ENCODE results near the gene CRTAC1.

The CRTAC1 gene

GRCh38 chr10:97960269-97961056 is 70.0 kb downstream of the CRTAC1 start:
- no peaks in the 10 kb centered on the region for H3K4me1 ChIP-seq (ENCODE audit: control extremely low read depth in 1 of 4, control insufficient read depth in 4 of 4, insufficient read depth in 4 of 4, low read length in 3 of 4)
- no peak for DNase-seq
- ChIA-PET CTCF (no interaction called here), POLR2A (no interaction called here)
- no peaks in the 10 kb centered on the region for H3K9me3 ChIP-seq (ENCODE audit: control extremely low read depth in 1 of 5, control insufficient read depth in 4 of 5, insufficient read depth in 2 of 5, low read depth in 1 of 5, low read length in 4 of 5)
- no peak overlapping the region for H3K4me3 ChIP-seq (ENCODE audit: control insufficient read depth in 1 of 7, extremely low read depth in 1 of 7, insufficient read depth in 4 of 7, low read depth in 2 of 7, low read length in 6 of 7)
- WGBS (ENCODE audit: insufficient coverage) = 45% methylated on average over 2 of the region's 4 CpGs
- H3K27ac ChIP-seq (ENCODE audit: insufficient read depth in 1 of 2, low read depth in 1 of 2, low read length in 2 of 2, poor library complexity in 1 of 2, severe bottlenecking in 2 of 2) = no peak overlapping the region
- H3K27me3 ChIP-seq (replicated peaks in 2 of 5; ENCODE audit: control insufficient read depth in 4 of 5, insufficient read depth in 5 of 5, low read length in 4 of 5) = peaks cover 9 to 64% (median 13%) of the 10 kb centered on the region in 5 experiments
- H3K36me3 ChIP-seq (ENCODE audit: control insufficient read depth in 4 of 4, insufficient read depth in 4 of 4, low read length in 3 of 4) = no peaks in the 10 kb centered on the region

GRCh38 chr10:97949462-97949861 is 81.0 kb downstream of the CRTAC1 start:
- DNase-seq = no peak
- Histone ChIP-seq H3K36me3 (ENCODE audit: control insufficient read depth in 4 of 4, insufficient read depth in 4 of 4, low read length in 3 of 4) (no peaks in the 10 kb centered on the region), H3K4me3 (ENCODE audit: control insufficient read depth in 1 of 7, extremely low read depth in 1 of 7, insufficient read depth in 4 of 7, low read depth in 2 of 7, low read length in 6 of 7) (no peak overlapping the region), H3K9me3 (ENCODE audit: control extremely low read depth in 1 of 5, control insufficient read depth in 4 of 5, insufficient read depth in 2 of 5, low read depth in 1 of 5, low read length in 4 of 5) (peaks cover 0 to 18% (median 9%) of the 10 kb centered on the region in 5 experiments), H3K27me3 (replicated peaks in 2 of 5; ENCODE audit: control insufficient read depth in 4 of 5, insufficient read depth in 5 of 5, low read length in 4 of 5) (peaks cover 0 to 35% (median 8%) of the 10 kb centered on the region in 5 experiments), H3K4me1 (ENCODE audit: control extremely low read depth in 1 of 4, control insufficient read depth in 4 of 4, insufficient read depth in 4 of 4, low read length in 3 of 4) (no peaks in the 10 kb centered on the region), H3K27ac (ENCODE audit: insufficient read depth in 1 of 2, low read depth in 1 of 2, low read length in 2 of 2, poor library complexity in 1 of 2, severe bottlenecking in 2 of 2) (no peak overlapping the region)
- ChIA-PET CTCF (interaction anchor here (1.9 kb wide), 1 partner anchor 34 kb away, joined by 5 read pairs; no protein-coding TSS in a partner anchor), POLR2A (no interaction called here)
- 98% methylated on average over 4 of the region's 4 CpGs for WGBS (ENCODE audit: insufficient coverage)

GRCh38 chr10:97948822-97949221 is 81.6 kb downstream of the CRTAC1 start:
- peaks cover 0 to 20% (median 9%) of the 10 kb centered on the region in 5 experiments for H3K9me3 ChIP-seq (ENCODE audit: control extremely low read depth in 1 of 5, control insufficient read depth in 4 of 5, insufficient read depth in 2 of 5, low read depth in 1 of 5, low read length in 4 of 5)
- no peaks in the 10 kb centered on the region for H3K36me3 ChIP-seq (ENCODE audit: control insufficient read depth in 4 of 4, insufficient read depth in 4 of 4, low read length in 3 of 4)
- POLR2A ChIA-PET = interaction anchor here (0.6 kb wide), 1 partner anchor 196 kb away, joined by 3 read pairs; no protein-coding TSS in a partner anchor
- DNase-seq = peak in 2 of 3 donors; percentile 20 to 28
- no peaks in the 10 kb centered on the region for H3K4me1 ChIP-seq (ENCODE audit: control extremely low read depth in 1 of 4, control insufficient read depth in 4 of 4, insufficient read depth in 4 of 4, low read length in 3 of 4)
- H3K27ac ChIP-seq (ENCODE audit: insufficient read depth in 1 of 2, low read depth in 1 of 2, low read length in 2 of 2, poor library complexity in 1 of 2, severe bottlenecking in 2 of 2) = no peak overlapping the region
- WGBS (ENCODE audit: insufficient coverage) = 43% methylated on average over 3 of the region's 4 CpGs
- no peak overlapping the region for H3K4me3 ChIP-seq (ENCODE audit: control insufficient read depth in 1 of 7, extremely low read depth in 1 of 7, insufficient read depth in 4 of 7, low read depth in 2 of 7, low read length in 6 of 7)
- CTCF ChIA-PET = no interaction called here
- H3K27me3 ChIP-seq (replicated peaks in 2 of 5; ENCODE audit: control insufficient read depth in 4 of 5, insufficient read depth in 5 of 5, low read length in 4 of 5) = peaks cover 0 to 29% (median 2%) of the 10 kb centered on the region in 5 experiments

GRCh38 chr10:97944772-97945171 is 85.6 kb downstream of the CRTAC1 start:
- POLR2A ChIA-PET = no interaction called here
- H3K36me3 ChIP-seq (ENCODE audit: control insufficient read depth in 4 of 4, insufficient read depth in 4 of 4, low read length in 3 of 4) = no peaks in the 10 kb centered on the region
- H3K9me3 ChIP-seq (ENCODE audit: control extremely low read depth in 1 of 5, control insufficient read depth in 4 of 5, insufficient read depth in 2 of 5, low read depth in 1 of 5, low read length in 4 of 5) = peaks cover 0 to 17% (median 9%) of the 10 kb centered on the region in 5 experiments
- no peak overlapping the region for H3K4me3 ChIP-seq (ENCODE audit: control insufficient read depth in 1 of 7, extremely low read depth in 1 of 7, insufficient read depth in 4 of 7, low read depth in 2 of 7, low read length in 6 of 7)
- H3K27me3 ChIP-seq (replicated peaks in 2 of 5; ENCODE audit: control insufficient read depth in 4 of 5, insufficient read depth in 5 of 5, low read length in 4 of 5) = peaks cover 0 to 34% (median 4%) of the 10 kb centered on the region in 5 experiments
- no peak for DNase-seq
- no peak overlapping the region for H3K27ac ChIP-seq (ENCODE audit: insufficient read depth in 1 of 2, low read depth in 1 of 2, low read length in 2 of 2, poor library complexity in 1 of 2, severe bottlenecking in 2 of 2)
- CTCF ChIA-PET = no interaction called here
- H3K4me1 ChIP-seq (ENCODE audit: control extremely low read depth in 1 of 4, control insufficient read depth in 4 of 4, insufficient read depth in 4 of 4, low read length in 3 of 4) = no peaks in the 10 kb centered on the region

- POLR2A ChIA-PET = no interaction called here
- H3K27ac ChIP-seq (ENCODE audit: insufficient read depth in 1 of 2, low read depth in 1 of 2, low read length in 2 of 2, poor library complexity in 1 of 2, severe bottlenecking in 2 of 2) = no peak overlapping the region
- no peaks in the 10 kb centered on the region for H3K36me3 ChIP-seq (ENCODE audit: control insufficient read depth in 4 of 4, insufficient read depth in 4 of 4, low read length in 3 of 4)
- 100% methylated on average over 1 of the region's 2 CpGs for WGBS (ENCODE audit: insufficient coverage)
- CTCF ChIA-PET = no interaction called here
- no peak overlapping the region for H3K4me3 ChIP-seq (ENCODE audit: control insufficient read depth in 1 of 7, extremely low read depth in 1 of 7, insufficient read depth in 4 of 7, low read depth in 2 of 7, low read length in 6 of 7)
- H3K27me3 ChIP-seq (replicated peaks in 2 of 5; ENCODE audit: control insufficient read depth in 4 of 5, insufficient read depth in 5 of 5, low read length in 4 of 5) = peaks cover 0 to 41% (median 4%) of the 10 kb centered on the region in 5 experiments
- peaks cover 0 to 10% (median 5%) of the 10 kb centered on the region in 5 experiments for H3K9me3 ChIP-seq (ENCODE audit: control extremely low read depth in 1 of 5, control insufficient read depth in 4 of 5, insufficient read depth in 2 of 5, low read depth in 1 of 5, low read length in 4 of 5)
- H3K4me1 ChIP-seq (ENCODE audit: control extremely low read depth in 1 of 4, control insufficient read depth in 4 of 4, insufficient read depth in 4 of 4, low read length in 3 of 4) = no peaks in the 10 kb centered on the region
- DNase-seq = no peak
These were observed 87.1 kb downstream of the CRTAC1 start for GRCh38 chr10:97943294-97943693.

- WGBS (ENCODE audit: insufficient coverage) = 36% methylated on average over 6 of the region's 6 CpGs
- H3K9me3 ChIP-seq (ENCODE audit: control extremely low read depth in 1 of 5, control insufficient read depth in 4 of 5, insufficient read depth in 2 of 5, low read depth in 1 of 5, low read length in 4 of 5) = peaks cover 0 to 8% (median 0%) of the 10 kb centered on the region in 5 experiments
- H3K36me3 ChIP-seq (ENCODE audit: control insufficient read depth in 4 of 4, insufficient read depth in 4 of 4, low read length in 3 of 4) = no peaks in the 10 kb centered on the region
- H3K27ac ChIP-seq (ENCODE audit: insufficient read depth in 1 of 2, low read depth in 1 of 2, low read length in 2 of 2, poor library complexity in 1 of 2, severe bottlenecking in 2 of 2) = no peak overlapping the region
- no peak overlapping the region for H3K4me3 ChIP-seq (ENCODE audit: control insufficient read depth in 1 of 7, extremely low read depth in 1 of 7, insufficient read depth in 4 of 7, low read depth in 2 of 7, low read length in 6 of 7)
- CTCF ChIA-PET = interaction anchor here (0.7 to 1.6 kb wide), 2 partner anchors 10 to 88 kb away, joined by 3 to 4 read pairs; no protein-coding TSS in a partner anchor
- H3K4me1 ChIP-seq (ENCODE audit: control extremely low read depth in 1 of 4, control insufficient read depth in 4 of 4, insufficient read depth in 4 of 4, low read length in 3 of 4) = no peaks in the 10 kb centered on the region
- peaks cover 0 to 40% (median 4%) of the 10 kb centered on the region in 5 experiments for H3K27me3 ChIP-seq (replicated peaks in 2 of 5; ENCODE audit: control insufficient read depth in 4 of 5, insufficient read depth in 5 of 5, low read length in 4 of 5)
- POLR2A ChIA-PET = no interaction called here
- no peak for DNase-seq
These were observed 89.9 kb downstream of the CRTAC1 start for GRCh38 chr10:97940534-97940933.

GRCh38 chr10:97939446-97939990 is 90.9 kb downstream of the CRTAC1 start:
- CTCF ChIA-PET = no interaction called here
- peaks cover 0 to 2% (median 0%) of the 10 kb centered on the region in 5 experiments for H3K9me3 ChIP-seq (ENCODE audit: control extremely low read depth in 1 of 5, control insufficient read depth in 4 of 5, insufficient read depth in 2 of 5, low read depth in 1 of 5, low read length in 4 of 5)

More at GRCh38 chr10:97939446-97939990, 90.9 kb downstream of the CRTAC1 start:
- POLR2A ChIA-PET = no interaction called here
- no peak for DNase-seq
- Histone ChIP-seq H3K4me3 (ENCODE audit: control insufficient read depth in 1 of 7, extremely low read depth in 1 of 7, insufficient read depth in 4 of 7, low read depth in 2 of 7, low read length in 6 of 7) (no peak overlapping the region), H3K27me3 (replicated peaks in 2 of 5; ENCODE audit: control insufficient read depth in 4 of 5, insufficient read depth in 5 of 5, low read length in 4 of 5) (peaks cover 0 to 40% (median 4%) of the 10 kb centered on the region in 5 experiments), H3K4me1 (ENCODE audit: control extremely low read depth in 1 of 4, control insufficient read depth in 4 of 4, insufficient read depth in 4 of 4, low read length in 3 of 4) (no peaks in the 10 kb centered on the region), H3K27ac (ENCODE audit: insufficient read depth in 1 of 2, low read depth in 1 of 2, low read length in 2 of 2, poor library complexity in 1 of 2, severe bottlenecking in 2 of 2) (no peak overlapping the region), H3K36me3 (ENCODE audit: control insufficient read depth in 4 of 4, insufficient read depth in 4 of 4, low read length in 3 of 4) (no peaks in the 10 kb centered on the region)
- 59% methylated on average over 5 of the region's 5 CpGs for WGBS (ENCODE audit: insufficient coverage)
